AG08395 (cell line): ENCODE measurements around the gene TCF21.

Experiments used
- DNase-seq: peaks from one replicate; pipeline ENCODE4 v3.0.0; 2012; ENCODE audit warnings: mixed read lengths, low spot score

The TCF21 gene

GRCh38 chr6:133889557-133890403 lies 867 bp downstream of the TCF21 start:
- DNase-seq, result no peak

- DNase-seq, result no peak
These were observed 1.8 kb downstream of the TCF21 start for GRCh38 chr6:133890711-133891148.

DNA sequence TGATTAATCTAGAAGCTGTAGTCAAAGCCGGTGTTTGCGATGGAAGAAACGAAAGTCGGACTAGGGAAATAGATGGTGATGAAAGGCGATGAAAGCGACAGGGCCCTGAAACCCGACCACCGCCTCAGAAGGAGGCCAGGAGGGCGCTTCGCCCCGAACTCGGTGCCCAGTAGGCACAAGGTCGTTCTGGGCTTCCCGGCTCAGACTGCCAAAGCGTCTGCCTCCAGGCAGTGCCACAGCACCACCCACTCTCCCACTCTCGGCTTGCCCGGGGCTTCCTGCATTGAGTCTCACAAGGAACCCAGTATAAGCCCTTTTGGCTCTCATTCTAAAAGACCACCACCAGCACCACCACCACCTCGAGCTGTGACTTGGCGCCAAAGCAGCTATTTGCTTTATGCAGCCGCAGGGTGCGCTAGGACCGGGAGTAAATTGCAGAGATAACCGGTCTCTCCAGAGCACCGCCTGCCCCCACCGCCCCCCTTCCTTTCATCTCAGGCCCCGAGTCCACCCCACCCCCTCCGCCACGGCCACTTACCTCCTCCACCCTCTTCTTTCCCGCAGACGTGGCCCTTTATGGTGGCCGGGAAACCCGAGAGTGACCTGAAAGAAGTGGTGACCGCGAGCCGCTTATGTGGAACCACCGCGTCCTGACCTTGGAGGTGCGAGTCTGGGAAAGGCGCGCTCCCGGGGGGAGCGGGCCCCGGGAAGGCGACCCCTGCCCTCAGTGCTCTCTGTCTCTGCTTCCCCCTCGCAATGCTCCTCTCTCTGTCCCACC lies 2.4 kb downstream of the TCF21 start:
- no peak for DNase-seq

DNA sequence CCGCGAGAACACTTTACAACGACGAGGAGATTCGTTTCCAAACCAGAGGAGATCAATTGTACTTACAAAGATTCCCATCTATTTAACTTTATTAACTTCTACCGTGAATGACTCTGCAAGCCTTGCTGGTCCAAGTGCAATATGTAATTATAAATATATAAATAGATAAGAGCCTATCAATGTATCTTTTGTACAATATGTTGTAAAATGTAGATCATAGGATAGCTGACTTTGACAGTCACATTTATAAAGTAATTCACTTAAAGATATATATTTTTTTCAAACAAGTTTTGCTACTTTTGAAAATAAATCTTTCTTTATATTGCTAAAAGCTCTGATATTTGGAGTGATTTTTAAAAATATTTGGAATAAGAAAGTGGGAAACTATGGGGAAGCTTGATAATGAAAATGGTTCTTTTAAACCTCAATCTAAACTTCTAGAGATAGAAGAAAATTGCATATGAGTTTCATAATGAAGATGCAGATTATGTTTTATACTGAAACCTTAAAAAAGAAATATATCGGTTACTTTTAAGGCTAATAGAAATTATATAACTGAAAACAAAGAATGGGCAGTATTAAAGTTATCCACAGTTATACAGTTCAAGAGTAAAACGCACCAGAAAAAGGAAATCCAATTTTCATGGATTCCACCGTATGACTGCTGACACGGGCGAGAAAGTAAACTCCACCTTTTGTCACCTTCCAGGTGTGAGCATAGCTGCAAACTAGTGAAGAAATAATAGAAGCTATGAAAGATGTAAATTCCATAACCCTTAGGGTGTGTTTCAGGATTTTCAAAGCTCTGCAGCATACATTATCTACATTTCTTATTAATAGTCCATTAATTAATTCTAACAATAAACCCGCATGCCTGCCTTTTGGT lies 3.3 kb downstream of the TCF21 start:
- no peak for DNase-seq

- no peak for DNase-seq
These were observed 4.1 kb downstream of the TCF21 start for GRCh38 chr6:133892813-133893691.

DNA sequence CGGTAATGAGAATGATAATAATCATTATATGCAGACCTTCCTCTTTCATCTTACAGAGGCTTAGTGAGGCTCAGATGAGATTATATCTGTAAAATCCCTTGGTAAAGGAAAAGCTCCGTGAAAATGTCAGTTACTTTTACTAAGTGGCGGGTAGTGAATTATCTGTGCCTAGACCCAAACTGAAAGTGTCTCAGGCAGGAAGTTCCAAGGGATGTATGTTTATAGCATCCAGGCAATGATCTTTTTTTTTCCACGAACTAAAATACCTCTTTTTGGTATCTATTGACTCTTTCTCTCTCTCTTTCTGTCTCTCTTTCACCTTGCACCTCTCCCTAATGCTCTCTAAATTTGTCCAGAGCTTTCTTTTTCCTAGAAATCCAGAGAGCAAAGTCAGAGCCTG lies 5.0 kb downstream of the TCF21 start:
- DNase-seq, result no peak

DNA sequence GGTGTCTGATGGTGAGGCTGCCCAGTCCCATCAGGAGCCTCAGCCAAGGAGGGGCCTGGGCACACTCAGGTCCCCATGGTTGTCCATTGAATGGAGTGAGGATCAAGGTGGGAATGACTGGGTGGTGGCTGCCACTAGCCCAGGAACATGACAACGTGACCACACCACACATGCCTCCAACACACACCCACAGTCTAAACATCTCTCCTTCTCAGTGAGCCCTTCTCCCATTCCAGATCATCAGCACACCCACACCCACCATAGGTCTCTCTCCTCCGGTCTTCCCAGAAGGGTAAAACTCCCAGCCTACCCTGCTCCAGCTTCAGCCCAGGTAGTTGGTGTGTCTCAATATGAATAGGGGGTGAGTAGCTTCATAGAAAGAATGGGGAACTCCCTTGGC lies 5.5 kb downstream of the TCF21 start:
- no peak for DNase-seq

- no peak for DNase-seq
These were observed 6.0 kb downstream of the TCF21 start for GRCh38 chr6:133894795-133895358.

DNA sequence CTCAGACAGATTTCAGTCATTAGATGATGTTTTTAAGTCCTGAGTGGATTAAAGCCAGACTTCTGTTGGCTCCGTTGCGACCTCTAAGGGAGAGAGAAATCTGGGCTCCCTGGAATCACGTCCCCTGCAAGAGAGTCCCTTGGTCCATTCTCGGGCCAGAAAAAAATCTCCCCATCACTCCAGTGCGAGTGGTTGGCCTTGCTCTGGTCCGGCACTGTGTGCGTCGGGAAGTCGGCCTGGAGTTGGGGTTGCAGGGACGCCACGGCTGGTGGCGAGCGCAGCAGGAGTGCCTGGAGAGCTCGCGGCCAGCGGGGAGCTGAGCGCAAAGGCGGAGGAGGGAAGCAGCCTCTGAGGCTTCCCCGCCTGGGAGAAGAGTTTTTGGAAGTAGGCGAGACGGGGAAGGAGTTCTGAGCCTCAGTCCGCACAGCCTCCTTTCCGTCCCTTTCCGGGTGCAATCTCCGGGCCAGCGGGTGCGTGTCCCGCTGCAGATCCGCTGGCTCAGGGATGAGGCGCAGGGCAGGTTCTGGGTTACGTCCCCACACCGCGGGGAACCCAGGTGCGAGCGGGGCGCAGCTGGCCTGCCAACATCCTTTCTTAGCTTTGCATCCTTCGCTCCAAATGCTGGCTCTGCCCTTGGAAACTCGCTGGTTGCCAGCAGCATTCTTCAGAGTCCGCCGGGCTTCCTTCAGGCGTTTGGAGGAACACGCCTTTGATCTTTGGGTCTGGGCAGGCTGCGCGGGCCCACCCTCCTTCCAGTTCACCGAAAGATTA lies 6.8 kb downstream of the TCF21 start:
- peak; percentile 35 for DNase-seq

DNA sequence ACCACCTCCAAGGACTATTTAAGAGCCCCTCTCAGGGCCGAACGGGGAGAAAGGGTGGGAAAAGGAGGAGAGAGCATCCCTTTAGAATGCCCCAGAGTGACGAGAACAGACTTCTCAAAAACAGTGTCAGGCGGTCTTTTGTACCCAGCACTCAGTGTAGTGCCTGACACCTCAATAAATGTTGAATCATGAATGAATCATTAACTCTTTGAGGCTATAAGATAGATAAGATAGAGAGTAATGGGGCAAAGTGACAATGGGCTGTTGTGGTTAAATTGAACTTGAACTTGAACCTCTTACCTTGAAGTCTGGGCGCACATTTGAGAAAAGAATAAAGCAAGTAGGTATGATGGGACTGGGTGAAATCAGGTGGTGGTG lies 7.4 kb downstream of the TCF21 start:
- no peak for DNase-seq

GRCh38 chr6:133898263-133898662 lies 9.3 kb downstream of the TCF21 start:
- DNase-seq, result no peak

- no peak for DNase-seq
These were observed 10.6 kb downstream of the TCF21 start for GRCh38 chr6:133899556-133899955.

GRCh38 chr6:133903855-133904254 lies 14.9 kb downstream of the TCF21 start:
- DNase-seq, result no peak

GRCh38 chr6:133906050-133906449 lies 17.1 kb downstream of the TCF21 start:
- no peak for DNase-seq

GRCh38 chr6:133916650-133917151 lies 27.8 kb downstream of the TCF21 start:
- DNase-seq, result peak; percentile 72

GRCh38 chr6:133917781-133918180 lies 28.9 kb downstream of the TCF21 start:
- DNase-seq, result no peak

DNA sequence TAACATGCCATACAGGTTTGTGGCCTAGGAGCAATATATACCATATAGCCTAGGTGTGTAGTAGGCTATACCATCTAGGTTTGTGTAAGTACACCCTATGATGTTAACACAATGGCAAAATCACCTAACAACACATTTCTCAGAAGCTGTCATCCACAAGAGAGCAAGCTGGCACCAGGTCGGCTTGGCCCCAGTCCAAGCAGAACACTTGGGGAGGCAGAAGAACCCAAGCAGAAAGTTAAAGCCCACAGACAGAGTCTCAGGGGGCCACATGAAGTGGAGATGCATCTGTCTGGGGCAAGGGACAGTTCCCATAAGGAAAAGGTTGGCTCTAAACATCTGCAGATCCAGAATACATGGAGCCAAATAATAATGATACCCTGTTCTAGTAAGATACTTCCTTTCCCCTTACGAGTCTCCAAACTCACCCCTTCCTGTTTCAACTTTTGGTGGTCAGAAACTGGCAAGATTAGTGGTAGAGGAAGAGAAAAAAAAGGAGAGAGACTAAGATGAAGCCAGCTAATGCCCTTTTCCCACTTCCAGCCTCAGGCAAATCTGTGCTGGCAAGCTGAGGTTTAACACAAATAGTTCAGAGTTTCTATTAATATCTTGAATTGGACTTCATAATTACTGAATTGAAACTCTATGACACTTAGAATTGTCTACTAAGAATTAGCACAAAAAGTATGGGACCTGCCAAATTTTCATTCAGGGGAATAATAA lies 29.5 kb downstream of the TCF21 start:
- DNase-seq, result no peak

DNA sequence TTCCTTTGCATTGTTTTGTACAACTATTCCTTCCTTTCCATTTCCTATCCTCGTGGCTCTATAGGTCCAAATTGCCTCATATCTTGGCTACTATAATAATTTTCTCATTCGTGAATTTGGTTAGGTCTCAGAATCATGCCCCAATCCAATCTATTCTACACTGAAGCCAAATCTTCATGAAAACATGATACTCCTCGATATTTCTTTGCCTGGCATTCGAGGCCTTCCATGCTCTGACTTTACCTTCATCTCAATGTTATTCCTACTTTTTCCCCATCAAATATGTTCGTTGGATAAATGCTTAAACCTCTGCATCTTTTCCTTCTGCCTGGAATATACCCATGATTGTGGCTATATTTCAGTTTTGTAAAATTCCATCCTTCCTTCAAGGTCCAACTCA lies 30.4 kb downstream of the TCF21 start:
- DNase-seq, result no peak

- DNase-seq, result peak; percentile 79
These were observed 32.4 kb downstream of the TCF21 start for GRCh38 chr6:133921249-133921859.
